IMR-90 (cell line): ENCODE data around the gene SYNGR3. TPM values are rescaled to one million over a fixed set of nuclear protein-coding genes. Genes with fewer than 3 reads are reported as not detected.

Experiments
- ATAC-seq: fragments of 200-7000 bp; cut with Tn5 transposase; 2 replicates; pipeline ENCODE4 v1.9.1; 2020; ENCODE audit warnings: low read depth, mild to moderate bottlenecking, moderate library complexity
- BruUV-seq: library from RNA; stranded (reverse); fragments of 400-500 nt; replicated peaks from 2 replicates; lab custom pipeline; 2021; lab: Mats Ljungman, UMichigan
- CTCF ChIA-PET: fragments of 300-600 bp; formaldehyde crosslinking; extraction: SDS; loops from one replicate; lab custom pipeline; 2021; ENCODE audit warnings: antibody characterized with exemption; lab: Yijun Ruan, JAX
- POLR2A ChIA-PET: fragments of 300-600 bp; sonication (Branson Sonifier 250); formaldehyde crosslinking; loops from one replicate; lab custom pipeline; 2022; ENCODE audit warnings: antibody characterized with exemption; ENCODE audit not compliant: unreplicated experiment; lab: Charles Lee
- DNase-seq: peaks from one replicate; pipeline ENCODE4 v3.0.0; 2013
- H2AFZ ChIP-seq: replicated peaks from 2 replicates; pipeline ENCODE3; 2013; ENCODE audit warnings: low read length, mild to moderate bottlenecking; ENCODE audit not compliant: poor library complexity
- H2AK5ac ChIP-seq: 2 replicates; pipeline ENCODE4 v1.6.1; 2013; ENCODE audit warnings: low read depth, low read length, inconsistent platforms
- H2AK9ac ChIP-seq: replicated peaks from 2 replicates; pipeline ENCODE3; 2013; ENCODE audit warnings: mild to moderate bottlenecking, low read depth, low read length, moderate library complexity; ENCODE audit not compliant: poor library complexity
- H2BK120ac ChIP-seq: 2 replicates; pipeline ENCODE4 v1.6.1; 2013; ENCODE audit warnings: low read depth, low read length, inconsistent platforms
- H2BK15ac ChIP-seq: 3 replicates; pipeline ENCODE4 v1.6.1; 2013; ENCODE audit warnings: low read depth, low read length, inconsistent platforms
- H2BK20ac ChIP-seq: 2 replicates; pipeline ENCODE4 v1.6.1; 2013; ENCODE audit warnings: low read depth, mild to moderate bottlenecking, inconsistent platforms, low read length, moderate library complexity
- H2BK5ac ChIP-seq: 2 replicates; pipeline ENCODE4 v1.6.1; 2013; ENCODE audit warnings: mild to moderate bottlenecking, low read depth, low read length, inconsistent platforms; ENCODE audit not compliant: poor library complexity, severe bottlenecking
- H3K14ac ChIP-seq: replicated peaks from 2 replicates; pipeline ENCODE4 v1.6.1; 2013; ENCODE audit warnings: low read depth, low read length, inconsistent platforms
- H3K18ac ChIP-seq: 2 replicates; pipeline ENCODE4 v1.6.1; 2013; ENCODE audit warnings: low read depth, low read length, control low read depth
- H3K23ac ChIP-seq: 2 replicates; pipeline ENCODE4 v1.6.1; 2013; ENCODE audit warnings: low read depth, low read length, inconsistent platforms
- H3K27ac ChIP-seq: 2 replicates; pipeline ENCODE4 v1.5.1; 2013; ENCODE audit warnings: mild to moderate bottlenecking, control low read depth, low read length; ENCODE audit not compliant: insufficient read depth
- H3K27me3 ChIP-seq: 2 replicates; pipeline ENCODE4 v1.6.1; 2013; ENCODE audit warnings: low read length; ENCODE audit not compliant: control insufficient read depth, insufficient read depth
- H3K36me3 ChIP-seq: 2 replicates; pipeline ENCODE4 v1.6.1; 2013; ENCODE audit warnings: low read length, mixed read lengths; ENCODE audit not compliant: control insufficient read depth, insufficient read depth
- H3K4ac ChIP-seq: 2 replicates; pipeline ENCODE4 v1.6.1; 2013; ENCODE audit warnings: low read depth, low read length, inconsistent platforms
- H3K4me1 ChIP-seq: 2 replicates; pipeline ENCODE4 v1.6.1; 2013; ENCODE audit warnings: low read length, mixed read lengths; ENCODE audit not compliant: control insufficient read depth, insufficient read depth
- H3K4me2 ChIP-seq: 2 replicates; pipeline ENCODE4 v1.6.1; 2013; ENCODE audit warnings: low read depth, mild to moderate bottlenecking, control low read depth, low read length, moderate library complexity
- H3K4me3 ChIP-seq: 2 replicates; pipeline ENCODE4 v1.5.1; 2013; ENCODE audit warnings: low read depth, mild to moderate bottlenecking, control low read depth, low read length, moderate library complexity; ENCODE audit not compliant: insufficient read depth
- H3K56ac ChIP-seq: 2 replicates; pipeline ENCODE4 v1.6.1; 2013; ENCODE audit warnings: low read length, inconsistent platforms; ENCODE audit not compliant: insufficient read depth; ENCODE audit errors: extremely low read depth
- H3K79me1 ChIP-seq, 2 experiments: 2 replicates each; pipeline ENCODE4 v1.6.1; 2013; ENCODE audit warnings: low read length in 2 of 2, inconsistent platforms in 1 of 2, low read depth in 1 of 2
- H3K9ac ChIP-seq: 2 replicates; pipeline ENCODE4 v1.6.1; 2013; ENCODE audit warnings: low read depth, low read length, control low read depth
- H3K9me1 ChIP-seq: 2 replicates; pipeline ENCODE4 v1.6.1; 2013; ENCODE audit warnings: low read length, inconsistent platforms; ENCODE audit not compliant: insufficient read depth
- H3K9me3 ChIP-seq: 2 replicates; pipeline ENCODE4 v1.6.1; 2013; ENCODE audit warnings: low read length; ENCODE audit not compliant: control insufficient read depth, insufficient read depth
- H4K20me1 ChIP-seq: 2 replicates; pipeline ENCODE4 v1.6.1; 2013; ENCODE audit warnings: low read length, inconsistent platforms; ENCODE audit not compliant: insufficient read depth
- H4K5ac ChIP-seq: 2 replicates; pipeline ENCODE4 v1.6.1; 2013; ENCODE audit warnings: mild to moderate bottlenecking, low read depth, low read length, control low read depth
- H4K8ac ChIP-seq, 2 experiments: 2 replicates each; pipeline ENCODE4 v1.6.1; 2013; ENCODE audit warnings: low read depth in 2 of 2, low read length in 2 of 2, control low read depth in 1 of 2, inconsistent platforms in 1 of 2
- H4K91ac ChIP-seq: 2 replicates; pipeline ENCODE4 v1.6.1; 2013; ENCODE audit warnings: low read depth, low read length, inconsistent platforms; ENCODE audit not compliant: insufficient read depth
- BHLHE40 ChIP-seq: fragments of 150-350 bp; IDR thresholded peaks from 2 replicates; pipeline ENCODE4 v1.6.1; 2016; ENCODE audit warnings: mild to moderate bottlenecking, low read depth, low read length
- CEBPB ChIP-seq: IDR thresholded peaks from 2 replicates; pipeline ENCODE4 v1.6.1; 2012; ENCODE audit warnings: low read depth, low read length, improper control_type of control experiment
- CHD1 ChIP-seq: IDR thresholded peaks from 2 replicates; pipeline ENCODE4 v1.6.1; 2012; ENCODE audit warnings: low read depth, low read length, improper control_type of control experiment
- CTCF ChIP-seq: conservative IDR thresholded peaks from 2 replicates; pipeline ENCODE4 v1.5.1; 2012; ENCODE audit warnings: mild to moderate bottlenecking, low read depth, low read length, improper control_type of control experiment
- FOS ChIP-seq: fragments of 150-350 bp; IDR thresholded peaks from 2 replicates; pipeline ENCODE4 v1.6.1; 2016; ENCODE audit warnings: low read depth, low read length
- MAFK ChIP-seq: IDR thresholded peaks from 2 replicates; pipeline ENCODE4 v1.6.1; 2012; ENCODE audit warnings: low read depth, low read length, improper control_type of control experiment
- MAZ ChIP-seq: IDR thresholded peaks from 2 replicates; pipeline ENCODE4 v1.6.1; 2012; ENCODE audit warnings: low read depth, mild to moderate bottlenecking, low read length, improper control_type of control experiment, moderate library complexity, borderline replicate concordance
- MXI1 ChIP-seq: IDR thresholded peaks from 2 replicates; pipeline ENCODE4 v1.6.1; 2012; ENCODE audit warnings: low read depth, mild to moderate bottlenecking, low read length, moderate library complexity, borderline replicate concordance
- POLR2A ChIP-seq: IDR thresholded peaks from 2 replicates; pipeline ENCODE4 v1.6.1; 2012; ENCODE audit warnings: mild to moderate bottlenecking, low read depth, low read length
- RAD21 ChIP-seq: IDR thresholded peaks from 2 replicates; pipeline ENCODE4 v1.6.1; 2012; ENCODE audit warnings: low read length, improper control_type of control experiment
- RCOR1 ChIP-seq: IDR thresholded peaks from 2 replicates; pipeline ENCODE4 v1.6.1; 2012; ENCODE audit warnings: mild to moderate bottlenecking, low read length, improper control_type of control experiment; ENCODE audit not compliant: insufficient replicate concordance
- RFX5 ChIP-seq: IDR thresholded peaks from 2 replicates; pipeline ENCODE4 v1.8.0; 2012; ENCODE audit warnings: low read depth, mild to moderate bottlenecking, low read length, moderate library complexity
- SMC3 ChIP-seq: fragments of 150-350 bp; IDR thresholded peaks from 2 replicates; pipeline ENCODE4 v1.6.1; 2016; ENCODE audit warnings: low read depth, mild to moderate bottlenecking, antibody characterized with exemption, low read length, moderate library complexity
- USF2 ChIP-seq: fragments of 150-350 bp; IDR thresholded peaks from 2 replicates; pipeline ENCODE4 v1.6.1; 2017; ENCODE audit warnings: mild to moderate bottlenecking, antibody characterized with exemption, low read length, low read depth
- WGBS, 2 experiments: methylation state at CpG; one replicate each; pipeline versions ENCODE4 v1.1.5 to v1.1.7; 2013; ENCODE audit warnings: missing lambda C conversion rate in 2 of 2; ENCODE audit not compliant: insufficient read length in 1 of 2; ENCODE audit errors: extremely low coverage in 2 of 2; 5-methylcytosine and 5-hydroxymethylcytosine counted together
- dilution Hi-C: fragments of 300-500 bp; cut with HindIII; formaldehyde crosslinking; loops from one replicate; pipeline ENCODE4 v1.14.3; 2018; ENCODE audit warnings: low sequenced_read_pairs; ENCODE audit not compliant: unreplicated experiment
- in situ Hi-C: fragments of 300-500 bp; cut with MboI; formaldehyde crosslinking; loops from 3 replicates; pipeline ENCODE4 v1.14.3; 2019; ENCODE audit warnings: low sequenced_read_pairs, inconsistent platforms, mixed read lengths
- intact Hi-C: fragments of 100-400 bp; cut with micrococcal nuclease; formaldehyde crosslinking; loops from 2 replicates; pipeline ENCODE4 v1.10.0; 2022
- polyA plus RNA-seq, 3 experiments: library from polyadenylated mRNA; depleted of rRNA; stranded (reverse); fragments of >200 nt; gene quantifications; 2 replicates each; pipeline ENCODE4 v1.2.3, GENCODE V29; 2012; ENCODE audit warnings: low replicate concordance in 1 of 3
- total RNA-seq: library from RNA; depleted of rRNA; stranded (reverse); fragments of >200 nt; gene quantifications from 2 replicates; pipeline ENCODE4 v1.2.3, GENCODE V29; 2012

Gene SYNGR3
- total and polyA plus RNA-seq, 2 of the 4 experiments (the other 2 are of a cell fraction): 1.8 to 5.8 TPM

- intact Hi-C loops: loop anchor here (5.0 kb wide), 1 partner anchor 141 kb away; no protein-coding TSS in a partner anchor
- CTCF ChIA-PET: no interaction called here
These were observed 11.9 kb downstream of the SYNGR3 start for GRCh38 chr16:2001456-2002355.

More at GRCh38 chr16:2001456-2002355, 11.9 kb downstream of the SYNGR3 start:
- dilution Hi-C loops (no loop called here), in situ Hi-C loops (no loop called here)
- Histone ChIP-seq H3K79me1 (peaks cover 10 to 70% of the 10 kb centered on the region in 2 experiments; a peak in 3 of 4 replicates), H3K4me3 (no peak overlapping the region), H3K4ac (no peak overlapping the region), H4K20me1 (peaks cover 66% of the 10 kb centered on the region), H2BK120ac (no peak overlapping the region), H3K23ac (no peak overlapping the region), H2AFZ (no peak overlapping the region), H3K27ac (no peak overlapping the region), H3K36me3 (peaks cover 52% of the 10 kb centered on the region), H3K56ac (no peak overlapping the region), H2BK5ac (no peak overlapping the region), H3K27me3 (no peaks in the 10 kb centered on the region), H3K9ac (no peak overlapping the region), H3K14ac (no peak overlapping the region), H2BK20ac (no peak overlapping the region), H3K9me3 (no peaks in the 10 kb centered on the region), H4K5ac (no peak overlapping the region), H3K9me1 (peaks cover 7% of the 10 kb centered on the region; the same call in 1 of the 2 replicates), H3K4me2 (no peak overlapping the region), H4K91ac (no peak overlapping the region), H3K4me1 (peaks cover 22% of the 10 kb centered on the region), H2AK9ac (no peak overlapping the region), H2BK15ac (no peak overlapping the region), H4K8ac (no peak overlapping the region), H2AK5ac (no peak overlapping the region), H3K18ac (no peak overlapping the region)
- TF ChIP-seq MXI1 (no peak), MAZ (no peak), USF2 (no peak), CTCF (no peak), RCOR1 (no peak), SMC3 (no peak), CHD1 (no peak), CEBPB (no peak), FOS (no peak), RFX5 (no peak), RAD21 (no peak), BHLHE40 (no peak), POLR2A (no peak), MAFK (no peak)
- POLR2A ChIA-PET: no interaction called here
- WGBS, 2 experiments: 95% methylated on average over 30 of the region's 53 CpGs; no CpG with 5 or more reads in 1 of the 2 experiments
- no TSS peak for BruUV-seq
- ATAC-seq (no peak), DNase-seq (no peak)
